ENCODE results near the gene DCTPP1.

DCTPP1 gene

DNA sequence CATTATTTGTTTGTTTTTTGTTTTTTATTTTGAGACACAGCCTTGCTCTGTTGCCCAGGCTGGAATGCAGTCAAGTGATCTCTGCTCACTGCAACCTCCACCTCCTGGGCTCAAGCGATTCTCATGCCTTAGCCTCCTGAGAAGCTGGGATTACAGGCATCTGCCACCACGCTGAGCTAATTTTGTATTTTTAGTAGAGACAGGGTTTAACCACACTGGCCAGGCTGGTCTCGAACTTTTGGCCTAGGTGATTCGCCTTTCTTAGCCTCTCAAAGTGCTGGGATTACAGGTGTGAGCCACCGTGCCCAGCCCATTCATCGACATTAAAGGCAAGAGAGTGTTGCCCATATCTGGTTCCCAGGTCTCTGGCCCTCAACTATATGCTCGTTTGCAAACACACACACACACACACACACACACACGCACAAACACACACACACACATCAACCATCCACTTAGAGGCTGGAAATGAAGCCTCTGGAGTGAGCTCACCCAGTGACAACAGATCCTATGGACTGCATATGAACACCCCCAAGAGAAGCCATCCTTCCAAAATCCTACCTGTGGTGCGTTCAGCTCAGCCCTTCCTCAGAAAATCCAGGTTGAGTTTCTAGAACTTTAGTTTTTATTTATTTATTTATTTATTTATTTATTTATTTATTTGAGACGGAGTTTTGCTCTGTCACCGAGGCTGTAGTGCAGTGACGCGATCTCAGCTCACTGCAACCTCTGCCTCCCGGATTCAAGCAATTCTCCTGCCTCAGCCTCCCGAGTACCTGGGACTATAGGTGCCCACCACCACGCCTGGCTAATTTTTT is 28.1 kb upstream of the DCTPP1 start (continued):
- TF ChIP-seq ZNF654 (tag by site-specific recombination; IDR thresholded peaks at IDR 0.05; ENCODE audit: low read depth) (peak; percentile 38), ZNF561 (tag by site-specific recombination; IDR thresholded peaks at IDR 0.05; ENCODE audit: borderline replicate concordance) (no peak), ZNF394 (tag by site-specific recombination; IDR thresholded peaks at IDR 0.05; ENCODE audit: borderline replicate concordance) (peak; percentile 94), ZNF202 (tag by site-specific recombination; IDR thresholded peaks at IDR 0.05; ENCODE audit: borderline replicate concordance) (peak; percentile 40; the same call in 1 of the 2 replicates), ZNF664 (tag by site-specific recombination; IDR thresholded peaks at IDR 0.05) (peak; percentile 58; the same call in 1 of the 2 replicates), ZNF341 (tag by site-specific recombination; IDR thresholded peaks at IDR 0.05; ENCODE audit: low read depth) (0 out of 2 replicates have a peak, but pooled peaks have one; percentile 14), ZNF560 (tag by site-specific recombination; IDR thresholded peaks at IDR 0.05; ENCODE audit: borderline replicate concordance) (0 out of 2 replicates have a peak, but pooled peaks have one; percentile 28), ZNF140 (tag by site-specific recombination; IDR thresholded peaks at IDR 0.05) (peak; percentile 76), ZNF555 (tag by site-specific recombination; conservative IDR thresholded peaks at IDR 0.05) (peak; percentile 74), HOXD13 (CRISPR knock-in tag; IDR thresholded peaks at IDR 0.05; ENCODE audit: borderline replicate concordance) (no peak), ZNF707 (tag by site-specific recombination; IDR thresholded peaks at IDR 0.05) (no peak), ZNF544 (tag by site-specific recombination; IDR thresholded peaks at IDR 0.05) (no peak), ZNF169 (tag by site-specific recombination; IDR thresholded peaks at IDR 0.05) (no peak), CTCF (tag by site-specific recombination; IDR thresholded peaks at IDR 0.05) (no peak), ZSCAN4 (tag by site-specific recombination; IDR thresholded peaks at IDR 0.05) (peak; percentile 84), ZNF138 (tag by site-specific recombination; IDR thresholded peaks at IDR 0.05; ENCODE audit: borderline replicate concordance) (no peak), ZBTB8A (tag by site-specific recombination; IDR thresholded peaks at IDR 0.05) (peak; percentile 64; the same call in 1 of the 2 replicates), ZNF658 (tag by site-specific recombination; IDR thresholded peaks at IDR 0.05) (no peak), MYNN (tag by site-specific recombination; IDR thresholded peaks at IDR 0.05; ENCODE audit: borderline replicate concordance) (0 out of 2 replicates have a peak, but pooled peaks have one; percentile 14)
- TF ChIP-seq, protein P1, sequence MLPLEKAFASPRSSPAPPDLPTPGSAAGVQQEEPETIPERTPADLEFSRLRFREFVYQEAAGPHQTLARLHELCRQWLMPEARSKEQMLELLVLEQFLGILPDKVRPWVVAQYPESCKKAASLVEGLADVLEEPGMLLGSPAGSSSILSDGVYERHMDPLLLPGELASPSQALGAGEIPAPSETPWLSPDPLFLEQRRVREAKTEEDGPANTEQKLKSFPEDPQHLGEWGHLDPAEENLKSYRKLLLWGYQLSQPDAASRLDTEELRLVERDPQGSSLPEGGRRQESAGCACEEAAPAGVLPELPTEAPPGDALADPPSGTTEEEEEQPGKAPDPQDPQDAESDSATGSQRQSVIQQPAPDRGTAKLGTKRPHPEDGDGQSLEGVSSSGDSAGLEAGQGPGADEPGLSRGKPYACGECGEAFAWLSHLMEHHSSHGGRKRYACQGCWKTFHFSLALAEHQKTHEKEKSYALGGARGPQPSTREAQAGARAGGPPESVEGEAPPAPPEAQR (tag by site-specific recombination; IDR thresholded peaks at IDR 0.05) = no peak
- TF ChIP-seq, protein P2, sequence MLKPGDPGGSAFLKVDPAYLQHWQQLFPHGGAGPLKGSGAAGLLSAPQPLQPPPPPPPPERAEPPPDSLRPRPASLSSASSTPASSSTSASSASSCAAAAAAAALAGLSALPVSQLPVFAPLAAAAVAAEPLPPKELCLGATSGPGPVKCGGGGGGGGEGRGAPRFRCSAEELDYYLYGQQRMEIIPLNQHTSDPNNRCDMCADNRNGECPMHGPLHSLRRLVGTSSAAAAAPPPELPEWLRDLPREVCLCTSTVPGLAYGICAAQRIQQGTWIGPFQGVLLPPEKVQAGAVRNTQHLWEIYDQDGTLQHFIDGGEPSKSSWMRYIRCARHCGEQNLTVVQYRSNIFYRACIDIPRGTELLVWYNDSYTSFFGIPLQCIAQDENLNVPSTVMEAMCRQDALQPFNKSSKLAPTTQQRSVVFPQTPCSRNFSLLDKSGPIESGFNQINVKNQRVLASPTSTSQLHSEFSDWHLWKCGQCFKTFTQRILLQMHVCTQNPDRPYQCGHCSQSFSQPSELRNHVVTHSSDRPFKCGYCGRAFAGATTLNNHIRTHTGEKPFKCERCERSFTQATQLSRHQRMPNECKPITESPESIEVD (tag by site-specific recombination; IDR thresholded peaks at IDR 0.05) = no peak
